Breast epithelium (tissue), 4 donors: ENCODE results near the gene IL12RB1. TPM values are rescaled to one million over a fixed set of nuclear protein-coding genes. Genes with fewer than 3 reads are reported as not detected.

Experiments
- DNase-seq, 2 donors: peaks; one replicate each; pipeline ENCODE4 v3.0.0-alpha.2; 2019; ENCODE audit warnings: low spot score in 2 of 2
- H3K27ac ChIP-seq, 2 donors: fragments of 200-600 bp; sonication (generic) in 1 of 2; one replicate each; pipeline ENCODE4 v1.5.1; 2016 to 2019; ENCODE audit warnings: mild to moderate bottlenecking in 1 of 2
- H3K27me3 ChIP-seq, 2 donors: fragments of 200-600 bp; sonication (generic) in 1 of 2; one replicate each; pipeline versions ENCODE4 v1.5.1 to v1.6.0; 2017 to 2019; ENCODE audit warnings: control low read depth in 1 of 2, mild to moderate bottlenecking in 1 of 2
- H3K36me3 ChIP-seq: fragments of 200-600 bp; one replicate; pipeline ENCODE4 v1.5.1; 2019
- H3K4me1 ChIP-seq, 2 donors: fragments of 200-600 bp; sonication (generic); one replicate each; pipeline ENCODE4 v1.5.1; 2016 to 2019; ENCODE audit warnings: control low read depth in 1 of 2
- H3K4me3 ChIP-seq, 3 donors: fragments of 200-600 bp; sonication (generic); 1 replicate in 2 of 3; 2 replicates in 1 of 3; pipeline ENCODE4 v1.5.1; 2016 to 2019; ENCODE audit warnings: mild to moderate bottlenecking in 3 of 3, moderate library complexity in 2 of 3
- H3K9me3 ChIP-seq, 2 donors: fragments of 200-600 bp; sonication (generic) in 1 of 2; one replicate each; pipeline ENCODE4 v1.5.1; 2016 to 2019; ENCODE audit warnings: control low read depth in 1 of 2
- CTCF ChIP-seq, 3 donors: fragments of 450-650 bp; IDR thresholded peaks; one replicate each; pipeline ENCODE4 v1.5.1; 2016 to 2017; ENCODE audit warnings: antibody characterized with exemption in 3 of 3, mild to moderate bottlenecking in 3 of 3, moderate library complexity in 3 of 3
- POLR2A ChIP-seq: fragments of 450-650 bp; IDR thresholded peaks from one replicate; pipeline ENCODE4 v1.6.1; 2016; ENCODE audit warnings: antibody characterized with exemption, mild to moderate bottlenecking, moderate library complexity
- POLR2AphosphoS5 ChIP-seq, 3 donors: sonication (generic); formaldehyde crosslinking; IDR thresholded peaks; one replicate each; pipeline ENCODE4 v1.6.1; 2017; ENCODE audit warnings: antibody characterized with exemption in 3 of 3
- intact Hi-C: fragments of 100-400 bp; cut with DNase I; formaldehyde crosslinking; loops from one replicate; pipeline ENCODE4 v1.15.1; 2023; ENCODE audit warnings: low total_unique reads
- total RNA-seq, 3 donors: library from RNA; depleted of rRNA; stranded (reverse); fragments of >200 nt; gene quantifications; one replicate each; pipeline ENCODE4 v1.1.0, GENCODE V29; 2016

Gene IL12RB1
- total RNA-seq, 3 donors from 2014 or later, result 0.98 to 2.1 (median 1.6) TPM

GRCh38 chr19:18063463-18063862, 23.3 kb downstream of the IL12RB1 start:
- H3K27ac ChIP-seq, result no peak overlapping the region
- intact Hi-C loops, result no loop called here
- no peak for DNase-seq
- no peak for TF ChIP-seq POLR2A
- no peak overlapping the region for H3K4me3 ChIP-seq
- H3K9me3 ChIP-seq, result no peaks in the 10 kb centered on the region
- no peaks in the 10 kb centered on the region for H3K4me1 ChIP-seq
- no peaks in the 10 kb centered on the region for H3K27me3 ChIP-seq
- H3K36me3 ChIP-seq, result no peaks in the 10 kb centered on the region

- H3K36me3 ChIP-seq, result no peaks in the 10 kb centered on the region
- intact Hi-C loops, result no loop called here
- no peaks in the 10 kb centered on the region for H3K9me3 ChIP-seq
- no peak for DNase-seq
- no peaks in the 10 kb centered on the region for H3K4me1 ChIP-seq
- H3K27me3 ChIP-seq, result no peaks in the 10 kb centered on the region
- H3K4me3 ChIP-seq, result no peak overlapping the region
- no peak overlapping the region for H3K27ac ChIP-seq
- TF ChIP-seq CTCF (IDR thresholded peaks at IDR 0.05) (no peak), POLR2A (no peak), POLR2AphosphoS5 (IDR thresholded peaks at IDR 0.05) (no peak)
Measured at GRCh38 chr19:18062028-18062427, 24.7 kb downstream of the IL12RB1 start.

DNA sequence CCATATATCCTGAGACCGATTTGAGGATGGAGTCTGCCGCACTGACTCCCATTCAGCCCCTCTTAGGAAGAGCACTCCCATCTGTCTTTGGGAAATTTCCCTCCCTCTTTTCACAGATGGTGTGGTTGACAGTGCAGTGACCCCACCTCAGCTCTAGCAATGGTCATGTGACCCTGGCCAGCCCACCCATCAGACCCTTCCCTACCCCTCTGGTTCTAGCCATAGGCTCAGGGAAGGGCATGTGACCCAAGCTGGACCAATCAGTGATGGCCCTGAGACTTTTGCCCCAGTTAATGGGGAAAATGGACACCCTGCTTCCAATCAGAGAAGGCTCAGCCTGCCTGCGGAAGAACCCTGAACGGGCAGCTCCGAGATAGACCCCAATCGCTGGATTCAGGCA, 26.3 kb downstream of the IL12RB1 start:
- H3K4me3 ChIP-seq, result no peak overlapping the region
- intact Hi-C loops, result no loop called here

GRCh38 chr19:18059902-18060301, 26.8 kb downstream of the IL12RB1 start:
- Histone ChIP-seq H3K27ac (no peak overlapping the region), H3K9me3 (no peaks in the 10 kb centered on the region), H3K4me1 (no peaks in the 10 kb centered on the region), H3K27me3 (no peaks in the 10 kb centered on the region), H3K36me3 (no peaks in the 10 kb centered on the region), H3K4me3 (no peak overlapping the region)
- TF ChIP-seq POLR2A (no peak), POLR2AphosphoS5 (IDR thresholded peaks at IDR 0.05) (no peak), CTCF (IDR thresholded peaks at IDR 0.05) (no peak)
- DNase-seq, result no peak
- intact Hi-C loops, result loop anchor here (5.0 kb wide), 1 partner anchor 53 kb away; the partner anchor contains the start of gene ARRDC2

More for the DNA sequence above, 26.3 kb downstream of the IL12RB1 start:
- H3K9me3 ChIP-seq, result no peaks in the 10 kb centered on the region
- no peaks in the 10 kb centered on the region for H3K4me1 ChIP-seq
- H3K27me3 ChIP-seq, result no peaks in the 10 kb centered on the region
- no peak for TF ChIP-seq POLR2AphosphoS5 (IDR thresholded peaks at IDR 0.05)
- TF ChIP-seq CTCF (IDR thresholded peaks at IDR 0.05), result no peak
- no peak for TF ChIP-seq POLR2A
- no peak overlapping the region for H3K27ac ChIP-seq
- H3K36me3 ChIP-seq, result no peaks in the 10 kb centered on the region
- no peak for DNase-seq

DNA sequence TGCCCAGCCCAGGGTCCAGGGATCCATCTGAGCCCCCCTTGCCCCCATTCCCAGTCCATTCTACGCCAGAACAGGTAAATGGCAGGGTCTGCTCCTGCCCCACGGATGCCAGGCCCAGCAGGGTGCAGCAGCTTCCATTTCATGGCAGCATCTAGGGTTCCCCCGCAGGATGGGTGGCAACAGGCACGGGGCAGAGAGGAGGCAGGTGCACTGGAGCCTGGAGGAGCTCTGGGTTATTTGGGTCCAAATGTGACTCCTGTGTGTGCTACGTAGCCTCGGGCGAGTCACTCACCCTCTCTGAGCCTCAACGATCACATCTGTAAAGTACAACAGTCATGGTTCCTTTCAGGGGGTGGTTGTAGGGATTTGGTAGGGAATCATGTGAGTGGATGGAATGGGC, 27.4 kb downstream of the IL12RB1 start:
- Histone ChIP-seq H3K9me3 (no peaks in the 10 kb centered on the region), H3K36me3 (no peaks in the 10 kb centered on the region), H3K4me3 (no peak overlapping the region), H3K4me1 (no peaks in the 10 kb centered on the region), H3K27ac (no peak overlapping the region), H3K27me3 (no peaks in the 10 kb centered on the region)
- intact Hi-C loops, result loop anchor here (5.0 kb wide), 1 partner anchor 52 kb away; the partner anchor contains the start of gene ARRDC2
- no peak for DNase-seq
- no peak for TF ChIP-seq POLR2A
- no peak for TF ChIP-seq CTCF (IDR thresholded peaks at IDR 0.05)
- TF ChIP-seq POLR2AphosphoS5 (IDR thresholded peaks at IDR 0.05), result no peak
